GM21528 (cell line): Measurements from ENCODE around the gene CD209.
A peak's percentile ranks its signal among the peaks of the same experiment; 100 is the strongest.

ENCODE experiments used
- ATAC-seq: cut with Tn5 transposase; IDR thresholded peaks from one replicate; pipeline ENCODE4 v1.9.1; 2021; ENCODE audit warnings: mild to moderate bottlenecking, moderate library complexity; ENCODE audit not compliant: unreplicated experiment, low FRiP score

The CD209 gene

GRCh38 chr19:7706955-7707456 lies 40.3 kb downstream of the CD209 start:
- no peak for ATAC-seq

GRCh38 chr19:7706188-7706954 lies 41.0 kb downstream of the CD209 start:
- no peak for ATAC-seq

- peak; percentile 39 for ATAC-seq
These were observed 41.7 kb downstream of the CD209 start for GRCh38 chr19:7705387-7706187.

GRCh38 chr19:7704280-7705060 lies 42.9 kb downstream of the CD209 start:
- ATAC-seq = no peak

GRCh38 chr19:7703332-7703731 lies 44.0 kb downstream of the CD209 start:
- ATAC-seq = no peak

- ATAC-seq = peak; percentile 51
These were observed 45.5 kb downstream of the CD209 start, which contains the start of gene FCER2 for GRCh38 chr19:7701654-7702457. Gene FCER2, minus strand, starts transcription at chr19:7702131. Its CDS starts 2,371 bp downstream, at chr19:7699760.

GRCh38 chr19:7701049-7701653 lies 46.2 kb downstream of the CD209 start:
- ATAC-seq = no peak

GRCh38 chr19:7699417-7700401 lies 47.6 kb downstream of the CD209 start:
- ATAC-seq = no peak

- ATAC-seq = no peak
These were observed 48.3 kb downstream of the CD209 start for GRCh38 chr19:7699003-7699402.

GRCh38 chr19:7698583-7698982 lies 48.8 kb downstream of the CD209 start:
- ATAC-seq = no peak

- ATAC-seq = no peak
These were observed 49.5 kb downstream of the CD209 start for GRCh38 chr19:7697721-7698287.

- no peak for ATAC-seq
These were observed 52.8 kb downstream of the CD209 start for GRCh38 chr19:7694499-7694898.

- no peak for ATAC-seq
These were observed 54.8 kb downstream of the CD209 start for GRCh38 chr19:7692417-7693088.

GRCh38 chr19:7691497-7691896 lies 55.8 kb downstream of the CD209 start:
- no peak for ATAC-seq

GRCh38 chr19:7690779-7691258 lies 56.5 kb downstream of the CD209 start:
- no peak for ATAC-seq
